HEK293 (cell line): ENCODE measurements around the gene HMG20B.

Source experiments
- CTCF ChIA-PET: fragments of 350-600 bp; formaldehyde crosslinking; extraction: SDS; loops from one replicate; lab custom pipeline; 2021; ENCODE audit warnings: antibody characterized with exemption; lab: Yijun Ruan, JAX
- POLR2A ChIA-PET: fragments of 300-600 bp; formaldehyde crosslinking; extraction: SDS; loops from one replicate; lab custom pipeline; 2020; ENCODE audit warnings: antibody characterized with exemption, inconsistent platforms; lab: Yijun Ruan, JAX
- H3K27ac ChIP-seq: fragments of 200-500 bp; sonication (Bioruptor generic); 2 replicates; pipeline ENCODE4 v1.5.1; 2014; ENCODE audit warnings: low read depth, low read length, control low read depth, inconsistent platforms; ENCODE audit errors: extremely low read depth
- H3K36me3 ChIP-seq, 2 experiments: fragments of 200-500 bp in 1 of 2; sonication (Bioruptor generic) in 1 of 2; 1 replicate in 1 of 2; 2 replicates in 1 of 2; pipeline ENCODE4 v1.5.1; 2014 to 2017; ENCODE audit warnings: inconsistent platforms in 2 of 2, low read length in 2 of 2; ENCODE audit not compliant: control insufficient read depth in 2 of 2, insufficient read depth in 1 of 2
- H3K4me1 ChIP-seq: fragments of 200-500 bp; sonication (Bioruptor generic); 2 replicates; pipeline ENCODE4 v1.5.1; 2014; ENCODE audit warnings: mild to moderate bottlenecking, low read length, inconsistent platforms; ENCODE audit not compliant: control insufficient read depth, insufficient read depth
- H3K4me3 ChIP-seq: 2 replicates; pipeline ENCODE4 v1.5.1; 2011; ENCODE audit warnings: low read depth, mild to moderate bottlenecking, control low read depth, low read length, moderate library complexity
- H3K9me3 ChIP-seq: fragments of 200-500 bp; sonication (Bioruptor generic); 2 replicates; pipeline ENCODE4 v1.5.1; 2014; ENCODE audit warnings: low read depth, low read length, inconsistent platforms; ENCODE audit not compliant: control insufficient read depth, insufficient read depth
- PRDM1 ChIP-seq: fragments of 450-650 bp; formaldehyde crosslinking; IDR thresholded peaks from 2 replicates; pipeline ENCODE4; 2016; ENCODE audit warnings: missing biosample characterization, missing genetic modification characterization
- SP2 ChIP-seq: fragments of 450-650 bp; formaldehyde crosslinking; IDR thresholded peaks from 2 replicates; pipeline ENCODE4 v1.5.1; 2016; ENCODE audit warnings: missing biosample characterization, missing genetic modification characterization
- ZBTB17 ChIP-seq: fragments of 450-650 bp; formaldehyde crosslinking; IDR thresholded peaks from 2 replicates; pipeline ENCODE4 v1.5.1; 2016; ENCODE audit warnings: missing biosample characterization, missing genetic modification characterization
- ZNF350 ChIP-seq: fragments of 450-650 bp; formaldehyde crosslinking; IDR thresholded peaks from 2 replicates; pipeline ENCODE4 v1.5.0; 2017; ENCODE audit warnings: missing biosample characterization, mild to moderate bottlenecking, missing genetic modification characterization
- ZNF37A ChIP-seq: fragments of 450-650 bp; IDR thresholded peaks from 2 replicates; pipeline ENCODE4 v1.5.1; 2018; ENCODE audit warnings: missing biosample characterization, missing genetic modification characterization
- ZNF433 ChIP-seq: fragments of 450-650 bp; formaldehyde crosslinking; IDR thresholded peaks from 2 replicates; pipeline ENCODE4 v1.5.1; 2016; ENCODE audit warnings: missing biosample characterization, missing genetic modification characterization, low read depth
- ZNF48 ChIP-seq: fragments of 450-650 bp; formaldehyde crosslinking; IDR thresholded peaks from 2 replicates; pipeline ENCODE4 v1.5.1; 2016; ENCODE audit warnings: missing biosample characterization, missing genetic modification characterization
- ZNF623 ChIP-seq: fragments of 450-650 bp; formaldehyde crosslinking; IDR thresholded peaks from 2 replicates; pipeline ENCODE4 v1.5.1; 2016; ENCODE audit warnings: missing biosample characterization, missing genetic modification characterization
- ZXDB ChIP-seq: fragments of 450-650 bp; formaldehyde crosslinking; IDR thresholded peaks from 2 replicates; pipeline ENCODE4 v1.5.1; 2016; ENCODE audit warnings: missing biosample characterization, missing genetic modification characterization
- TF ChIP-seq, protein P1 (sequence below): fragments of 450-650 bp; formaldehyde crosslinking; IDR thresholded peaks from 2 replicates; pipeline ENCODE4 v1.5.1; 2016; ENCODE audit warnings: missing biosample characterization, missing genetic modification characterization, borderline replicate concordance
- TF ChIP-seq, protein P2 (sequence below): fragments of 450-650 bp; formaldehyde crosslinking; conservative IDR thresholded peaks from 2 replicates; pipeline ENCODE4 v1.5.1; 2016; ENCODE audit warnings: low read depth, missing biosample characterization, missing genetic modification characterization

The HMG20B gene

DNA sequence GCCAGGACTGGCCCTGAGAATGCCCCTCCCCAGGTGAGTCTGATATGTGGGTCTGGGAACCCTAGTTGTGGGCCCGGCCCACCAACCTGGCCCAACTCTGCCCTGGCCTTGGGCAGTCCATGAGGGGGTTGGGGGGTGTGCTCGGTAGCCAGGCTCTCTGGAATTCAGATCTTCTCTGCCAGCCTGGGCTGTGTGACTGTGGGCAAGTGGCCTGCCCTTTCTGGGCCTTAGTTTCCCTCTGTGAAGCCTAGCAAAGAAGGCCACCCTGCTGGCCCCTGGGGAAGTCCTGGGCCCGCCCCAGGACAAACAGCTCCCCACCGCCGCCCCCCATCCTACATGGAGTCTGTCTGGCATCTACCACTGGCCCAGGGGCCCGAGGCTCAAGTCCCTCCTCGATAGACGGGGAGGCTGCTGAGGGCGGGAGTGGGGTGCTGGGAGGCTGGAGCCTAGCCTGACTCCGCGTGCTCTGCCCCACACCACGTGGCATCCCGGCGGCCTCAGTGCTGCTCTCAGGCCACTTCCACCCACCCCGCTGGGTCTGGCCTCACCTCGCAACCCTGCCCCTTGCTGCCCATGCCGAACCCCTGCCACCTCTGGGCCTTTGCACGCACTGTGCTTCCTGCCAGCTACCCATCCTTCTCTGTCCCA is 42.2 kb downstream of the HMG20B start (continued):
- TF ChIP-seq, protein P1, sequence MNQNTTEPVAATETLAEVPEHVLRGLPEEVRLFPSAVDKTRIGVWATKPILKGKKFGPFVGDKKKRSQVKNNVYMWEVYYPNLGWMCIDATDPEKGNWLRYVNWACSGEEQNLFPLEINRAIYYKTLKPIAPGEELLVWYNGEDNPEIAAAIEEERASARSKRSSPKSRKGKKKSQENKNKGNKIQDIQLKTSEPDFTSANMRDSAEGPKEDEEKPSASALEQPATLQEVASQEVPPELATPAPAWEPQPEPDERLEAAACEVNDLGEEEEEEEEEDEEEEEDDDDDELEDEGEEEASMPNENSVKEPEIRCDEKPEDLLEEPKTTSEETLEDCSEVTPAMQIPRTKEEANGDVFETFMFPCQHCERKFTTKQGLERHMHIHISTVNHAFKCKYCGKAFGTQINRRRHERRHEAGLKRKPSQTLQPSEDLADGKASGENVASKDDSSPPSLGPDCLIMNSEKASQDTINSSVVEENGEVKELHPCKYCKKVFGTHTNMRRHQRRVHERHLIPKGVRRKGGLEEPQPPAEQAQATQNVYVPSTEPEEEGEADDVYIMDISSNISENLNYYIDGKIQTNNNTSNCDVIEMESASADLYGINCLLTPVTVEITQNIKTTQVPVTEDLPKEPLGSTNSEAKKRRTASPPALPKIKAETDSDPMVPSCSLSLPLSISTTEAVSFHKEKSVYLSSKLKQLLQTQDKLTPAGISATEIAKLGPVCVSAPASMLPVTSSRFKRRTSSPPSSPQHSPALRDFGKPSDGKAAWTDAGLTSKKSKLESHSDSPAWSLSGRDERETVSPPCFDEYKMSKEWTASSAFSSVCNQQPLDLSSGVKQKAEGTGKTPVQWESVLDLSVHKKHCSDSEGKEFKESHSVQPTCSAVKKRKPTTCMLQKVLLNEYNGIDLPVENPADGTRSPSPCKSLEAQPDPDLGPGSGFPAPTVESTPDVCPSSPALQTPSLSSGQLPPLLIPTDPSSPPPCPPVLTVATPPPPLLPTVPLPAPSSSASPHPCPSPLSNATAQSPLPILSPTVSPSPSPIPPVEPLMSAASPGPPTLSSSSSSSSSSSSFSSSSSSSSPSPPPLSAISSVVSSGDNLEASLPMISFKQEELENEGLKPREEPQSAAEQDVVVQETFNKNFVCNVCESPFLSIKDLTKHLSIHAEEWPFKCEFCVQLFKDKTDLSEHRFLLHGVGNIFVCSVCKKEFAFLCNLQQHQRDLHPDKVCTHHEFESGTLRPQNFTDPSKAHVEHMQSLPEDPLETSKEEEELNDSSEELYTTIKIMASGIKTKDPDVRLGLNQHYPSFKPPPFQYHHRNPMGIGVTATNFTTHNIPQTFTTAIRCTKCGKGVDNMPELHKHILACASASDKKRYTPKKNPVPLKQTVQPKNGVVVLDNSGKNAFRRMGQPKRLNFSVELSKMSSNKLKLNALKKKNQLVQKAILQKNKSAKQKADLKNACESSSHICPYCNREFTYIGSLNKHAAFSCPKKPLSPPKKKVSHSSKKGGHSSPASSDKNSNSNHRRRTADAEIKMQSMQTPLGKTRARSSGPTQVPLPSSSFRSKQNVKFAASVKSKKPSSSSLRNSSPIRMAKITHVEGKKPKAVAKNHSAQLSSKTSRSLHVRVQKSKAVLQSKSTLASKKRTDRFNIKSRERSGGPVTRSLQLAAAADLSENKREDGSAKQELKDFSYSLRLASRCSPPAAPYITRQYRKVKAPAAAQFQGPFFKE (tag by site-specific recombination): no peak
- peak; percentile 95 for TF ChIP-seq ZNF623 (tag by site-specific recombination)
- TF ChIP-seq PRDM1 (tag by site-specific recombination): no peak
- TF ChIP-seq, all 188 proteins: peak for 3

DNA sequence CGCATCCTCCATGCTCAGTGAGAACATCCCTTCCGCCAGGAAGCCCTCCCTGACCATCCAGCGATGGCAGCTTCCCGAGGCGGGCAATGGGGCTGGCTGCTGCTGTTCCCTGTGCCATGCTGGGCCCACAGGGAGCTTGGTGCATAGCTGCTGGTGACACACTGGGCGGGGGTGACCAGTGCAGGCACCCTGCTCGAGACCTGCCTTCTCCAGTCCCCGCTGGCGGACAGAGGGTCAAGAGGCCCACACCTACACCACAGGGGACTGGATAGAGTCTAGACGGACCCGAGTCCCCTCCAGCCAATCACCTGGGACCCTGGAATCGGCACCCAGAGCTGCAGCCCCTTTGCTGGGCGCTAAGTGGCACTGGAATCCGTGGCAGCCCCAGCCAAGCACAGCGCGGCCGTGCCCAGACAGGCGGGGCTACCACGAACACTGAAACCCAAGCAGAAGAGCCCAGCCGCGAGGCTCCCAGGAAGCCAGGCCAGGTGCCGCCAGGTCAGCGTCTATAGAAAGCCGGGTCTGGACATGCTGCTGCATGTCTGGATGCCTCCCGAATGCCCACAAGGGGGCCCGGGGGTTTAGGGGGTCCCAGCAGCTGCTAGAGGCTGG is 42.9 kb downstream of the HMG20B start:
- Histone ChIP-seq H3K4me1 (peaks cover 2% of the 10 kb centered on the region; the same call in 1 of the 2 replicates), H3K27ac (no peak overlapping the region), H3K4me3 (no peak overlapping the region), H3K9me3 (no peaks in the 10 kb centered on the region), H3K36me3 (peaks cover 0 to 45% of the 10 kb centered on the region in 2 experiments; a peak in 1 of 3 replicates)
- TF ChIP-seq, protein P2, sequence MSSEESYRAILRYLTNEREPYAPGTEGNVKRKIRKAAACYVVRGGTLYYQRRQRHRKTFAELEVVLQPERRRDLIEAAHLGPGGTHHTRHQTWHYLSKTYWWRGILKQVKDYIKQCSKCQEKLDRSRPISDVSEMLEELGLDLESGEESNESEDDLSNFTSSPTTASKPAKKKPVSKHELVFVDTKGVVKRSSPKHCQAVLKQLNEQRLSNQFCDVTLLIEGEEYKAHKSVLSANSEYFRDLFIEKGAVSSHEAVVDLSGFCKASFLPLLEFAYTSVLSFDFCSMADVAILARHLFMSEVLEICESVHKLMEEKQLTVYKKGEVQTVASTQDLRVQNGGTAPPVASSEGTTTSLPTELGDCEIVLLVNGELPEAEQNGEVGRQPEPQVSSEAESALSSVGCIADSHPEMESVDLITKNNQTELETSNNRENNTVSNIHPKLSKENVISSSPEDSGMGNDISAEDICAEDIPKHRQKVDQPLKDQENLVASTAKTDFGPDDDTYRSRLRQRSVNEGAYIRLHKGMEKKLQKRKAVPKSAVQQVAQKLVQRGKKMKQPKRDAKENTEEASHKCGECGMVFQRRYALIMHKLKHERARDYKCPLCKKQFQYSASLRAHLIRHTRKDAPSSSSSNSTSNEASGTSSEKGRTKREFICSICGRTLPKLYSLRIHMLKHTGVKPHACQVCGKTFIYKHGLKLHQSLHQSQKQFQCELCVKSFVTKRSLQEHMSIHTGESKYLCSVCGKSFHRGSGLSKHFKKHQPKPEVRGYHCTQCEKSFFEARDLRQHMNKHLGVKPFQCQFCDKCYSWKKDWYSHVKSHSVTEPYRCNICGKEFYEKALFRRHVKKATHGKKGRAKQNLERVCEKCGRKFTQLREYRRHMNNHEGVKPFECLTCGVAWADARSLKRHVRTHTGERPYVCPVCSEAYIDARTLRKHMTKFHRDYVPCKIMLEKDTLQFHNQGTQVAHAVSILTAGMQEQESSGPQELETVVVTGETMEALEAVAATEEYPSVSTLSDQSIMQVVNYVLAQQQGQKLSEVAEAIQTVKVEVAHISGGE (tag by site-specific recombination): no peak
- no peak for TF ChIP-seq ZBTB17 (tag by site-specific recombination)
- no peak for TF ChIP-seq ZNF433 (tag by site-specific recombination)
- TF ChIP-seq ZXDB (tag by site-specific recombination): no peak
- no peak for TF ChIP-seq ZNF37A (tag by site-specific recombination)
- no peak for TF ChIP-seq ZNF350 (tag by site-specific recombination)
- ChIA-PET CTCF (no interaction called here), POLR2A (no interaction called here)

DNA sequence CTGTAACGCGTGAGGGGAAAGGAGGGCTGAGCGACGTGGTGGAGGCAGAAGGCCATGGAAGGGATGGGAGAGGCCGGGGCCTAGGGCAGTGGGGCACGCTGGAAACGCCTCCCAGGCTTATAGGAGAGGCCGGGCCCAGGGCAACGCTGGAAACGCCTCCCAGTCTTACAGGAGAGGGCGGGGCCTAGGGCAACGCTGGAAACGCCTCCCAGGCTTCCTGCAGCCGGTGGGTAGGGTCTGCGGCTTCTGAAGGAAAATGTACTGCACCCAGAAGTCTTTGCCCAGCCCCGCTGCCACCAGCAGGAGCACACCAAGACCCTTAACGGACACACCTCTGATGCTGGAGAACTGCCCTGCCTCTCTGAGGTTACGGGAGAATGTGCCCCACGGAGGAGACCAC is 44.7 kb downstream of the HMG20B start:
- CTCF ChIA-PET: interaction anchor here (0.7 to 1.1 kb wide), 2 partner anchors 44 to 98 kb away, joined by 3 read pairs; no protein-coding TSS in a partner anchor
- H3K27ac ChIP-seq: no peak overlapping the region
- TF ChIP-seq SP2 (peak; percentile 43), ZNF48 (no peak)
- TF ChIP-seq, all 188 proteins: peak for 1
- Histone ChIP-seq H3K4me3 (no peak overlapping the region), H3K36me3 (peaks cover 0 to 39% of the 10 kb centered on the region in 2 experiments; a peak in 2 of 3 replicates), H3K9me3 (no peaks in the 10 kb centered on the region), H3K4me1 (peaks cover 2% of the 10 kb centered on the region; the same call in 1 of the 2 replicates)
- POLR2A ChIA-PET: no interaction called here
